HEK293 (cell line): ENCODE measurements around the gene ANO2.

Experiments
- CTCF ChIP-seq: fragments of 450-650 bp; formaldehyde crosslinking; IDR thresholded peaks from 2 replicates; pipeline ENCODE4 v1.5.1; 2016; ENCODE audit warnings: missing biosample characterization, missing genetic modification characterization
- HOXD13 ChIP-seq: sonication (generic); formaldehyde crosslinking; IDR thresholded peaks from 2 replicates; pipeline ENCODE4 v1.8.0; 2022; ENCODE audit warnings: missing genetic modification reagents, borderline replicate concordance
- KLF1 ChIP-seq: fragments of 450-650 bp; formaldehyde crosslinking; IDR thresholded peaks from 2 replicates; pipeline ENCODE4 v1.5.1; 2016; ENCODE audit warnings: missing biosample characterization, missing genetic modification characterization
- ZEB2 ChIP-seq: fragments of 450-650 bp; formaldehyde crosslinking; IDR thresholded peaks from 2 replicates; pipeline ENCODE4 v1.5.1; 2016; ENCODE audit warnings: missing biosample characterization, missing genetic modification characterization
- ZNF155 ChIP-seq: fragments of 450-650 bp; formaldehyde crosslinking; IDR thresholded peaks from 2 replicates; pipeline ENCODE4 v1.5.1; 2016; ENCODE audit warnings: missing biosample characterization, missing genetic modification characterization
- ZNF362 ChIP-seq: fragments of 450-650 bp; formaldehyde crosslinking; IDR thresholded peaks from 2 replicates; pipeline ENCODE4 v1.5.1; 2016; ENCODE audit warnings: missing biosample characterization, missing genetic modification characterization
- ZNF48 ChIP-seq: fragments of 450-650 bp; formaldehyde crosslinking; IDR thresholded peaks from 2 replicates; pipeline ENCODE4 v1.5.1; 2016; ENCODE audit warnings: missing biosample characterization, missing genetic modification characterization
- ZNF530 ChIP-seq: fragments of 450-650 bp; formaldehyde crosslinking; IDR thresholded peaks from 2 replicates; pipeline ENCODE4 v1.5.1; 2016; ENCODE audit warnings: low read depth, missing biosample characterization, missing genetic modification characterization
- ZSCAN30 ChIP-seq: fragments of 450-650 bp; IDR thresholded peaks from 2 replicates; pipeline ENCODE4 v1.5.1; 2018; ENCODE audit warnings: missing biosample characterization, mild to moderate bottlenecking, missing genetic modification characterization, moderate library complexity
- ZSCAN5A ChIP-seq: fragments of 450-650 bp; formaldehyde crosslinking; IDR thresholded peaks from 2 replicates; pipeline ENCODE4 v1.5.1; 2016; ENCODE audit warnings: missing biosample characterization, missing genetic modification characterization

GRCh38 chr12:5807514-5808219 is 137.4 kb downstream of the ANO2 start:
- TF ChIP-seq ZSCAN30 (tag by site-specific recombination): no peak
- TF ChIP-seq ZNF48: no peak
- no peak for TF ChIP-seq ZNF530 (tag by site-specific recombination)
- TF ChIP-seq ZSCAN5A (tag by site-specific recombination): no peak
- no peak for TF ChIP-seq ZNF362 (tag by site-specific recombination)
- TF ChIP-seq HOXD13 (CRISPR knock-in tag): no peak
- no peak for TF ChIP-seq ZEB2 (tag by site-specific recombination)
- TF ChIP-seq CTCF: no peak
- TF ChIP-seq KLF1 (tag by site-specific recombination): no peak
- no peak for TF ChIP-seq ZNF155 (tag by site-specific recombination)
